SK-N-SH (cell line): ENCODE data around the gene LIMS1. TPM values are rescaled to one million over a fixed set of nuclear protein-coding genes. Genes with fewer than 3 reads are reported as not detected.

ENCODE experiments used
- CTCF ChIA-PET: fragments of 300-600, 350-600 bp; formaldehyde crosslinking; extraction: SDS; loops from one replicate; lab custom pipeline; 2021; lab: Yijun Ruan, JAX
- POLR2A ChIA-PET: fragments of 350-600 bp; sonication (Branson Sonifier 250); formaldehyde crosslinking; extraction: SDS; loops from one replicate; lab custom pipeline; 2020; ENCODE audit warnings: antibody characterized with exemption, inconsistent platforms; lab: Yijun Ruan, JAX
- DNase-seq: peaks from one replicate; pipeline ENCODE4 v3.0.0; 2012
- H2AFZ ChIP-seq: fragments of 200-600 bp; sonication (generic); 2 replicates; pipeline ENCODE4 v1.8.1; 2016; ENCODE audit warnings: antibody characterized with exemption, mild to moderate bottlenecking, low read depth
- H3F3A ChIP-seq: fragments of 200-600 bp; sonication (generic); replicated peaks from 2 replicates; pipeline ENCODE3; 2016; ENCODE audit warnings: antibody characterized with exemption, mild to moderate bottlenecking; ENCODE audit not compliant: insufficient read depth
- H3K27ac ChIP-seq, 2 experiments: fragments of 200-500 bp in 1 of 2; fragments of 200-600 bp in 1 of 2; sonication (Bioruptor generic) in 1 of 2; sonication (generic), shearing (Covaris generic) in 1 of 2; 2 replicates each; pipeline versions ENCODE4 v1.5.1 to v1.6.1; 2014 to 2016; ENCODE audit warnings: low read depth in 2 of 2, inconsistent platforms in 1 of 2, low read length in 1 of 2, mild to moderate bottlenecking in 1 of 2, mixed read lengths in 1 of 2
- H3K27me3 ChIP-seq: fragments of 200-600 bp; sonication (generic), shearing (Covaris generic); 2 replicates; pipeline ENCODE4 v1.6.1; 2016; ENCODE audit warnings: mixed run types; ENCODE audit not compliant: insufficient read depth
- H3K36me3 ChIP-seq, 2 experiments: fragments of 200-500 bp in 1 of 2; fragments of 200-600 bp in 1 of 2; sonication (Bioruptor generic) in 1 of 2; sonication (generic) in 1 of 2; replicated peaks in 1 of 2; 2 replicates each; pipeline versions ENCODE3 to v1.5.1; 2014 to 2016; ENCODE audit warnings: low read length in 1 of 2, mild to moderate bottlenecking in 1 of 2; ENCODE audit not compliant: insufficient read depth in 2 of 2, control insufficient read depth in 1 of 2
- H3K4me1 ChIP-seq, 2 experiments: fragments of 200-500 bp in 1 of 2; fragments of 200-600 bp in 1 of 2; sonication (Bioruptor generic) in 1 of 2; sonication (generic), shearing (Covaris generic) in 1 of 2; 2 replicates each; pipeline versions ENCODE4 v1.5.1 to v1.6.1; 2014 to 2016; ENCODE audit warnings: low read depth in 1 of 2, low read length in 1 of 2, mixed run types in 1 of 2; ENCODE audit not compliant: insufficient read depth in 2 of 2, control insufficient read depth in 1 of 2
- H3K4me2 ChIP-seq: fragments of 200-600 bp; sonication (generic), shearing (Covaris generic); 2 replicates; pipeline ENCODE4 v1.6.1; 2017; ENCODE audit warnings: mixed run types
- H3K4me3 ChIP-seq, 2 experiments: fragments of 200-500 bp in 1 of 2; fragments of 200-600 bp in 1 of 2; sonication (Bioruptor generic) in 1 of 2; sonication (generic), shearing (Covaris generic) in 1 of 2; 2 replicates each; pipeline versions ENCODE4 v1.5.1 to v1.8.1; 2014 to 2016; ENCODE audit warnings: low read depth in 2 of 2, inconsistent platforms in 1 of 2, low read length in 1 of 2, mild to moderate bottlenecking in 1 of 2, mixed read lengths in 1 of 2, moderate library complexity in 1 of 2
- H3K79me2 ChIP-seq: fragments of 200-600 bp; sonication (generic); 2 replicates; pipeline ENCODE4 v1.8.1; 2017; ENCODE audit warnings: mild to moderate bottlenecking; ENCODE audit not compliant: insufficient read depth
- H3K9ac ChIP-seq: fragments of 200-600 bp; sonication (generic); 2 replicates; pipeline ENCODE4 v1.6.1; 2017; ENCODE audit warnings: mixed run types
- H3K9me2 ChIP-seq: fragments of 200-600 bp; sonication (generic); 2 replicates; pipeline ENCODE4 v1.6.1; 2017; ENCODE audit warnings: mixed run types
- H3K9me3 ChIP-seq: fragments of 200-600 bp; sonication (generic); 2 replicates; pipeline ENCODE4 v1.6.1; 2017; ENCODE audit warnings: mixed run types, mild to moderate bottlenecking, moderate library complexity
- H4K20me1 ChIP-seq: fragments of 200-600 bp; sonication (generic); 2 replicates; pipeline ENCODE4 v1.6.1; 2017; ENCODE audit warnings: mild to moderate bottlenecking, mixed run types; ENCODE audit not compliant: insufficient read depth
- ELF1 ChIP-seq: IDR thresholded peaks from 2 replicates; pipeline ENCODE4 v1.4.0; 2012
- EP300 ChIP-seq, 2 experiments: IDR thresholded peaks; 2 replicates each; pipeline versions ENCODE4 v1.4.0 to v1.6.1; 2012; ENCODE audit warnings: borderline replicate concordance in 1 of 2, low read depth in 1 of 2, low read length in 1 of 2
- EZH2phosphoT487 ChIP-seq: fragments of 200-600 bp; sonication (generic); IDR thresholded peaks from 2 replicates; pipeline ENCODE4 v1.6.1; 2017; ENCODE audit warnings: low read depth, mixed run types, mild to moderate bottlenecking, antibody characterized with exemption, moderate library complexity, borderline replicate concordance
- FOXJ3 ChIP-seq: sonication (generic); formaldehyde crosslinking; IDR thresholded peaks from 2 replicates; pipeline ENCODE4 v1.5.1; 2020; ENCODE audit warnings: mild to moderate bottlenecking, missing genetic modification reagents
- JUND ChIP-seq: IDR thresholded peaks from 2 replicates; pipeline ENCODE4 v1.4.0; 2012
- MEF2A ChIP-seq: IDR thresholded peaks from 2 replicates; pipeline ENCODE4 v1.4.0; 2012; ENCODE audit warnings: low read depth, borderline replicate concordance
- NFIC ChIP-seq: IDR thresholded peaks from 2 replicates; pipeline ENCODE4 v1.4.0; 2012; ENCODE audit warnings: borderline replicate concordance
- RCOR1 ChIP-seq: fragments of 150-350 bp; IDR thresholded peaks from 2 replicates; pipeline ENCODE4 v1.6.1; 2017; ENCODE audit warnings: antibody characterized with exemption, low read length
- RFX5 ChIP-seq: IDR thresholded peaks from 2 replicates; pipeline ENCODE4 v1.6.1; 2012; ENCODE audit warnings: mild to moderate bottlenecking, improper control_type of control experiment, low read length
- SIN3A ChIP-seq: IDR thresholded peaks from 2 replicates; pipeline ENCODE4 v1.6.1; 2012; ENCODE audit warnings: low read depth, mild to moderate bottlenecking, low read length, moderate library complexity, borderline replicate concordance
- SMC3 ChIP-seq: IDR thresholded peaks from 2 replicates; pipeline ENCODE4 v1.6.1; 2012; ENCODE audit warnings: low read depth, low read length, improper control_type of control experiment
- YY1 ChIP-seq: IDR thresholded peaks from 2 replicates; pipeline ENCODE4 v1.4.0; 2012; ENCODE audit warnings: low read depth, mild to moderate bottlenecking
- WGBS: methylation state at CpG from one replicate; pipeline ENCODE4 v1.1.6; 2017; ENCODE audit warnings: low lambda C conversion rate; 5-methylcytosine and 5-hydroxymethylcytosine counted together
- polyA plus RNA-seq, 3 experiments: library from polyadenylated mRNA; depleted of rRNA; stranded (reverse); fragments of >200 nt; gene quantifications; 2 replicates each; pipeline ENCODE4 v1.2.3, GENCODE V29; 2012
- TF ChIP-seq, protein P1 (sequence below): fragments of 150-350 bp; IDR thresholded peaks from 2 replicates; pipeline ENCODE4 v1.6.1; 2017; ENCODE audit warnings: antibody characterized with exemption, low read length, low read depth, borderline replicate concordance
- TF ChIP-seq, protein P2 (sequence below): IDR thresholded peaks from 2 replicates; pipeline ENCODE4 v1.4.0; 2012; ENCODE audit warnings: low read depth, borderline replicate concordance
- TF ChIP-seq, protein P3 (sequence below): fragments of 200-600 bp; sonication (generic); IDR thresholded peaks from 2 replicates; pipeline ENCODE4 v1.6.1; 2017; ENCODE audit warnings: antibody characterized with exemption, mild to moderate bottlenecking, moderate library complexity
- TF ChIP-seq, protein P4 (sequence below): fragments of 150-350 bp; IDR thresholded peaks from 2 replicates; pipeline ENCODE4 v1.6.1; 2016; ENCODE audit warnings: mild to moderate bottlenecking, low read depth, low read length

The LIMS1 gene
- polyA plus RNA-seq, 1 of the 3 experiments (the other 2 are of a cell fraction) = 123 TPM

- TF ChIP-seq, protein P1, sequence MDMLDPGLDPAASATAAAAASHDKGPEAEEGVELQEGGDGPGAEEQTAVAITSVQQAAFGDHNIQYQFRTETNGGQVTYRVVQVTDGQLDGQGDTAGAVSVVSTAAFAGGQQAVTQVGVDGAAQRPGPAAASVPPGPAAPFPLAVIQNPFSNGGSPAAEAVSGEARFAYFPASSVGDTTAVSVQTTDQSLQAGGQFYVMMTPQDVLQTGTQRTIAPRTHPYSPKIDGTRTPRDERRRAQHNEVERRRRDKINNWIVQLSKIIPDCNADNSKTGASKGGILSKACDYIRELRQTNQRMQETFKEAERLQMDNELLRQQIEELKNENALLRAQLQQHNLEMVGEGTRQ = no peak
Measured at GRCh38 chr2:108607706-108608301, 73.5 kb downstream of the LIMS1 start (continued).

GRCh38 chr2:108611021-108611420, 76.8 kb downstream of the LIMS1 start:
- H3K9ac ChIP-seq = no peak overlapping the region
- DNase-seq = no peak
- no peaks in the 10 kb centered on the region for H3K9me3 ChIP-seq
- no peak overlapping the region for H2AFZ ChIP-seq
- H3K79me2 ChIP-seq = peaks cover 95% of the 10 kb centered on the region
- peaks cover 6% of the 10 kb centered on the region for H3F3A ChIP-seq
- peaks cover 0 to 5% of the 10 kb centered on the region in 2 experiments for H3K36me3 ChIP-seq
- H3K4me2 ChIP-seq = no peak overlapping the region
- no peaks in the 10 kb centered on the region for H3K27me3 ChIP-seq
- no peaks in the 10 kb centered on the region for H3K9me2 ChIP-seq
- peaks cover 0 to 26% of the 10 kb centered on the region in 2 experiments; a peak in 2 of 4 replicates for H3K4me1 ChIP-seq
- no peaks in the 10 kb centered on the region; the same call in 1 of the 2 replicates for H4K20me1 ChIP-seq
- H3K27ac ChIP-seq = no peak overlapping the region
- TF ChIP-seq SMC3 = no peak
- TF ChIP-seq, protein P2, sequence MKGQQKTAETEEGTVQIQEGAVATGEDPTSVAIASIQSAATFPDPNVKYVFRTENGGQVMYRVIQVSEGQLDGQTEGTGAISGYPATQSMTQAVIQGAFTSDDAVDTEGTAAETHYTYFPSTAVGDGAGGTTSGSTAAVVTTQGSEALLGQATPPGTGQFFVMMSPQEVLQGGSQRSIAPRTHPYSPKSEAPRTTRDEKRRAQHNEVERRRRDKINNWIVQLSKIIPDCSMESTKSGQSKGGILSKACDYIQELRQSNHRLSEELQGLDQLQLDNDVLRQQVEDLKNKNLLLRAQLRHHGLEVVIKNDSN = no peak
- TF ChIP-seq, protein P3, sequence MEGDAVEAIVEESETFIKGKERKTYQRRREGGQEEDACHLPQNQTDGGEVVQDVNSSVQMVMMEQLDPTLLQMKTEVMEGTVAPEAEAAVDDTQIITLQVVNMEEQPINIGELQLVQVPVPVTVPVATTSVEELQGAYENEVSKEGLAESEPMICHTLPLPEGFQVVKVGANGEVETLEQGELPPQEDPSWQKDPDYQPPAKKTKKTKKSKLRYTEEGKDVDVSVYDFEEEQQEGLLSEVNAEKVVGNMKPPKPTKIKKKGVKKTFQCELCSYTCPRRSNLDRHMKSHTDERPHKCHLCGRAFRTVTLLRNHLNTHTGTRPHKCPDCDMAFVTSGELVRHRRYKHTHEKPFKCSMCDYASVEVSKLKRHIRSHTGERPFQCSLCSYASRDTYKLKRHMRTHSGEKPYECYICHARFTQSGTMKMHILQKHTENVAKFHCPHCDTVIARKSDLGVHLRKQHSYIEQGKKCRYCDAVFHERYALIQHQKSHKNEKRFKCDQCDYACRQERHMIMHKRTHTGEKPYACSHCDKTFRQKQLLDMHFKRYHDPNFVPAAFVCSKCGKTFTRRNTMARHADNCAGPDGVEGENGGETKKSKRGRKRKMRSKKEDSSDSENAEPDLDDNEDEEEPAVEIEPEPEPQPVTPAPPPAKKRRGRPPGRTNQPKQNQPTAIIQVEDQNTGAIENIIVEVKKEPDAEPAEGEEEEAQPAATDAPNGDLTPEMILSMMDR = no peak
- no peak for TF ChIP-seq YY1
- no peak for TF ChIP-seq SIN3A
- TF ChIP-seq EZH2phosphoT487 = no peak
- TF ChIP-seq ELF1 = no peak
- ChIA-PET CTCF (interaction anchor here (13.8 kb wide), 1 partner anchor 25 kb away, joined by 188 read pairs; no protein-coding TSS in a partner anchor), POLR2A (no interaction called here)
- 96% methylated on average over 5 of the region's 5 CpGs for WGBS
- H3K4me3 ChIP-seq = no peak overlapping the region

DNA sequence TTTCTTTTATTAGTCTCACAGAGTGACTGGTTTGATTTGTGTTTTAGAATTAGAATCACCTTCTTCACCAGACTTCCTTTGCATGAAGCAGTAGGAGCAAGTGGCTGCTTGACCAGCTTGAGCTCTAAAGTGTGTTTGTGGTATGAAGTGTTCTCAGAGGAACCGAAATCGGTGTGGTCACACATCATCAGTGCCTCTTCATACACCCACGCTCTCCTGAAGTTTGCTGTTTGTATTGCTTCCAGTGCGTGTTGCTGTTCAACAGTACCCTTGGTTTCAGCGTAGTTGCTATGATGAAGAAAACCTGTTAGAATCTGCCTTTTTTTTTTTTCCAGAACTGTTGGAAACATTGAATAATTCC, 77.9 kb downstream of the LIMS1 start:
- TF ChIP-seq SIN3A (no peak), FOXJ3 (CRISPR knock-in tag) (no peak), SMC3 (no peak), RFX5 (no peak), RCOR1 (no peak), MEF2A (no peak), YY1 (no peak), JUND (no peak), NFIC (no peak), EP300 (IDR thresholded peaks at IDR 0.05; ENCODE audit: borderline replicate concordance in 1 of 2, low read depth in 1 of 2, low read length in 1 of 2) (no peak)
- TF ChIP-seq, protein P4, sequence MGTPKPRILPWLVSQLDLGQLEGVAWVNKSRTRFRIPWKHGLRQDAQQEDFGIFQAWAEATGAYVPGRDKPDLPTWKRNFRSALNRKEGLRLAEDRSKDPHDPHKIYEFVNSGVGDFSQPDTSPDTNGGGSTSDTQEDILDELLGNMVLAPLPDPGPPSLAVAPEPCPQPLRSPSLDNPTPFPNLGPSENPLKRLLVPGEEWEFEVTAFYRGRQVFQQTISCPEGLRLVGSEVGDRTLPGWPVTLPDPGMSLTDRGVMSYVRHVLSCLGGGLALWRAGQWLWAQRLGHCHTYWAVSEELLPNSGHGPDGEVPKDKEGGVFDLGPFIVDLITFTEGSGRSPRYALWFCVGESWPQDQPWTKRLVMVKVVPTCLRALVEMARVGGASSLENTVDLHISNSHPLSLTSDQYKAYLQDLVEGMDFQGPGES = no peak
- ChIA-PET POLR2A (no interaction called here), CTCF (interaction anchor here (2.0 to 13.8 kb wide), 2 partner anchors 24 to 28 kb away, joined by 5 to 188 read pairs; no protein-coding TSS in a partner anchor)
- no peak overlapping the region for H3K9ac ChIP-seq
- DNase-seq = no peak
- peak overlapping the region in 1 of 2 experiments; percentile 43; a peak in 1 of 4 replicates for H3K27ac ChIP-seq
- H2AFZ ChIP-seq = no peak overlapping the region
- H3K79me2 ChIP-seq = peaks cover 94% of the 10 kb centered on the region
- H3K4me1 ChIP-seq = peaks cover 10 to 37% of the 10 kb centered on the region in 2 experiments
- no peak overlapping the region for H3K4me2 ChIP-seq
- H3K9me3 ChIP-seq = no peaks in the 10 kb centered on the region
- no peak overlapping the region for H3K4me3 ChIP-seq
- H3F3A ChIP-seq = peaks cover 16% of the 10 kb centered on the region
- peaks cover 0 to 5% of the 10 kb centered on the region in 2 experiments for H3K36me3 ChIP-seq
- H3K27me3 ChIP-seq = no peaks in the 10 kb centered on the region
- no peaks in the 10 kb centered on the region for H3K9me2 ChIP-seq
- H4K20me1 ChIP-seq = peaks cover 6% of the 10 kb centered on the region; the same call in 1 of the 2 replicates
- WGBS = 94% methylated on average over 5 of the region's 5 CpGs
